ENCODE results near the gene PCDHGB2.
A peak's percentile ranks its signal among the peaks of the same experiment; 100 is the strongest.

DNA sequence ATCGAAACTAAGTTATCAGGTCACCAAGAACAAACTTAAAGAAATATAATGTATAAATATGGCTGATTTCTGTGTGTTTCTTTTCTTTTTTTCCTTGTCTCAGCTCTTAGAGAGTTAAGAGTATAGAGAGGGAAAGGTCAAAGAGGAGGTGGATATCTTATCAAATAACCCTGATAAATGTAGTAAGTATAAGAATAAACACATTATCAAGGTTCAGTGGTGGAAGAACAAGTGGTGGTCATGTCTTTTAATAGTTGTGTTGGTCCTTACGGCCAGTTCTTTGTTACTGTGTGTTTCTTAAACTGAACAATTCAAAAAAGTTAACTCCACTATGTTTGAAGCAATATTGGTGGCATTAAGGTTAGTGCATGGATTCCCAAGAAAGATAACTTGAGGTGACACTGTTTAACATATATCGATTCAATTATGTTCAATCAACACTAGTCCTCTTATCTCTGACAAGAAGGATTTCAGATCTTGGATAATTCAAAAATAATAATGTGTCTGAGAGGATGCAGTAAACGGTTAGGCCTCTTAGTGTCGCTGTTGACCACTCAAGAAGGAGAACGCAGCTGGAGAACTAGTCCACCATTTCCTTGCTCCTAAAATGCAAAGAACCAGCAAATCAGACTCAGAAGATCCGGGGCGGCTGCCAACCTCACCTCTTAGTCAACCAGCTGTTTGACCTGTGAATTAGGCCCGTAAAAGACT lies 16.4 kb upstream of the PCDHGB2 start, which contains the start of gene PCDHGA3:
- TF ChIP-seq, protein P1, sequence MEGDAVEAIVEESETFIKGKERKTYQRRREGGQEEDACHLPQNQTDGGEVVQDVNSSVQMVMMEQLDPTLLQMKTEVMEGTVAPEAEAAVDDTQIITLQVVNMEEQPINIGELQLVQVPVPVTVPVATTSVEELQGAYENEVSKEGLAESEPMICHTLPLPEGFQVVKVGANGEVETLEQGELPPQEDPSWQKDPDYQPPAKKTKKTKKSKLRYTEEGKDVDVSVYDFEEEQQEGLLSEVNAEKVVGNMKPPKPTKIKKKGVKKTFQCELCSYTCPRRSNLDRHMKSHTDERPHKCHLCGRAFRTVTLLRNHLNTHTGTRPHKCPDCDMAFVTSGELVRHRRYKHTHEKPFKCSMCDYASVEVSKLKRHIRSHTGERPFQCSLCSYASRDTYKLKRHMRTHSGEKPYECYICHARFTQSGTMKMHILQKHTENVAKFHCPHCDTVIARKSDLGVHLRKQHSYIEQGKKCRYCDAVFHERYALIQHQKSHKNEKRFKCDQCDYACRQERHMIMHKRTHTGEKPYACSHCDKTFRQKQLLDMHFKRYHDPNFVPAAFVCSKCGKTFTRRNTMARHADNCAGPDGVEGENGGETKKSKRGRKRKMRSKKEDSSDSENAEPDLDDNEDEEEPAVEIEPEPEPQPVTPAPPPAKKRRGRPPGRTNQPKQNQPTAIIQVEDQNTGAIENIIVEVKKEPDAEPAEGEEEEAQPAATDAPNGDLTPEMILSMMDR (IDR thresholded peaks at IDR 0.05; ENCODE audit: low read depth, low read length, poor library complexity, severe bottlenecking), result peak; percentile 65
- TF ChIP-seq EZH2phosphoT487 (IDR thresholded peaks at IDR 0.05; ENCODE audit: borderline replicate concordance, low read length), result no peak

All from DOHH2 (cell line).